Retinal pigment epithelial cell (primary cell): ENCODE results near the gene C6orf136.

Experiments used
- DNase-seq: peaks from one replicate; pipeline ENCODE4 v3.0.0-alpha.2; 2010; ENCODE audit warnings: low read depth
- H3K4me3 ChIP-seq: 2 replicates; pipeline ENCODE4 v1.5.1; 2011; ENCODE audit warnings: mild to moderate bottlenecking, low read length, control low read depth, moderate library complexity
- CTCF ChIP-seq: conservative IDR thresholded peaks from 2 replicates; pipeline ENCODE4 v1.5.1; 2011; ENCODE audit warnings: low read depth, low read length, control low read depth, inconsistent platforms

The C6orf136 gene

DNA sequence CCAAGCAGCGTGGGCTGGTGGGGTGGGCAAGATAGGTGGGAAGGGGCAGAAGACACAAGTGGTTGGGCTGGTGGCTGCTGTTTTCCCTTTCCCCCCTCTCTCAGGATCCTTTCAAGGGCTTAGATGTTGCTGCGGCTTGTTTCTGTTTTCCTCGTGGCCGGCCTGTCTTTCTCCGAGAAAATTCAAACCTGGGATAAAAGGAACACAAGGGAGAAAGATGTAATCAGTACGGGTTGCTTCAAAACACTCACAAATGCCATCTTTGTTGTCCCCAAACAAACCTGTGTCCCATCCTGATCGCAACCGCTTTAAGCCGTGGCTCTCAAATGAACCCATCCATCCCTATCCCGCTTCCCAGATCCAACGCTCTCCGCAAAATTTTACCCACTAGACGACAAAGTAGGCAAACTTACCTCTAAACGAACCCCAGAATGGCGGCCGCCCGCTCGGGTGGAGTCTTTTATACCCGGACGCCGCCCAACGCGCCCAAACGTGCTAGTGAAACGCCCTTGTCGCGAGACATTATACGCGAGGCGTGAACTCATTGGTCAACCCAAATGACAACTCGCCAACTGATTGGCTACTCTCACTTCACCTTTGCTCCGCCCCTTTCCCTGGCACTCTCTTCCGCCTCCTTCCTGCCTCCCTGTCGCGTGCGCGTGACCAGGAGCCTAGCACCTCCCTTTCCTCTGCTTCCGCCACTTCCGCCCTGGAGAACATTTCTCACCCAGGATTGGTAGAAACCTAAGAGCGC, 29.9 kb upstream of the C6orf136 start, which contains the start of gene PPP1R10:
Gene PPP1R10 (minus strand): TSS at position 433 of the 754 bp plus-strand sequence. CDS start 7,299 bp downstream, outside the sequence.
- TF ChIP-seq CTCF = no peak
- H3K4me3 ChIP-seq = peak within 1 kb of the TSS; percentile 100
- DNase-seq = peak; percentile 100

DNA sequence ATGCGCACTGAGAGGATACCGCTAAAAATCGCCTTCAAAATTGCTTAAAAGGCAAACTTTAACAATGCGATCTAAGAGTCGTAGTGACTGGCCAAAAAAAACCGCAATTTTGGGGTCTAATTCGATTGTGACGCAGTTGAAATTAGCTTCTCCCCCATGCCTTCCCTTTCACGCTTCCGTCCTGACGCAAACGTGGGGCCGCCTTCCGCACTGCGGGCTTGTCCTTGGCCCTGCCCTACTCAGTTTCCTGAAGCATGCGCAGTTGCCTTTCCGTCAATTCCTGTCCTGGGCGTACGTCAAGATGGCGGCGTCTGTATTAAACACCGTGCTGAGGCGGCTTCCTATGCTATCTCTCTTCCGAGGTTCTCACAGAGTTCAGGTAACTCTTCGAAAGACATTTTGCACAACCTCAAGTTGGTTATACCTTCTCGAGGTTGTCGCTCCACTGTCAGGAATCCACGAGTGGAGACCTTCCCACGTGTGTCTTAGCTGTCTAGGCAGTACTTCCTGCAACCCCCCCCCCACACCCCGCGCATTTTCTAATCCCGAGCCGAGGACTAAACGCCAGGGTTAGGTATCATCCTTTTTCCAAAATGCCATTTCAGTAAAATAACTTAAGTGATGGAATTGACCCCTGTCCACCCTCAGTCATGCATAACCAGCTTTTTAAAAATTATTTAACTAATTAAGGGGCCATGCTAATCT, 29.2 kb upstream of the C6orf136 start, which contains the start of gene MRPS18B:
Gene MRPS18B (plus strand): TSS at position 276 of the 705 bp plus-strand sequence. CDS start 26 bp downstream, at position 302.
- H3K4me3 ChIP-seq = peak within 1 kb of the TSS; percentile 100
- DNase-seq = peak; percentile 93
- TF ChIP-seq CTCF = no peak

- no peak for TF ChIP-seq CTCF
- H3K4me3 ChIP-seq = peak overlapping the region; percentile 95
- DNase-seq = no peak
Measured at GRCh38 chr6:30618270-30618797, 28.6 kb upstream of the C6orf136 start.

DNA sequence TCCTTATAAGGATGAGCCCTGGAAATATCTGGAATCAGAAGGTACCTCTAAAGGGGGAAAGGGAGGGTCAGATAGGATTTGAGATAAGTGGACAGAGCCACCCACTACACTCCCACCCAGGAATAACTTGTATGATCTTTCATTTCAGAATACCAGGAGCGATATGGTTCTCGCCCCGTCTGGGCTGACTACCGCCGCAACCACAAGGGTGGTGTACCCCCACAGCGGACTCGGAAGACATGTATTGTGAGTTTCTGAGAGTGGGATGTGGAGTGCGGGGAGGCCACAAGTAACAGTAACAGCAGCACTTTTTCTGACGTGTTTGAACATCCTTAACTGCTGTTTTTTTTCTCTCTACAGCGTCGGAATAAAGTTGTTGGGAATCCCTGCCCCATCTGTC, 27.4 kb upstream of the C6orf136 start:
- no peak for TF ChIP-seq CTCF
- DNase-seq = no peak
- H3K4me3 ChIP-seq = no peak overlapping the region

DNA sequence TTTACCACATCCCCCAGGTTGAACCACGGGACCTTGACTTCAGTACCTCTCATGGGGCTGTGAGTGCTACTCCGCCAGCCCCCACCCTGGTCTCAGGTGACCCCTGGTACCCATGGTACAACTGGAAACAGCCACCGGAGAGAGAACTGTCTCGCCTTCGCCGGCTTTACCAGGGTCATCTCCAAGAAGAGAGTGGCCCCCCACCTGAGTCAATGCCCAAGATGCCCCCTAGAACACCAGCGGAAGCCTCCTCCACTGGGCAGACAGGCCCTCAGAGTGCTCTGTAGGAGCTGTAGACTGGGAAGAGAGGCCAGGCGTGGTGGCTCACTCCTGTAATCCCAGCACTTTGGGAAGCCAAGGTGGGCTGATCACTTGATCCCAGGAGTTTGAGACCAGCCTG, 21.4 kb upstream of the C6orf136 start:
- no peak for TF ChIP-seq CTCF

GRCh38 chr6:30626484-30627366, 20.2 kb upstream of the C6orf136 start, which contains the start of gene ATAT1:
ATAT1 (plus strand) TSS chr6:30626874.
- TF ChIP-seq CTCF = peak; percentile 50
- peak within 1 kb of the TSS; percentile 85 for H3K4me3 ChIP-seq
- no peak for DNase-seq

More for the DNA sequence above, 21.4 kb upstream of the C6orf136 start:
- DNase-seq = no peak
- no peak overlapping the region for H3K4me3 ChIP-seq
